ENCODE measurements around the gene INTS6.

GRCh38 chr13:51432576-51432975 is 20.3 kb downstream of the INTS6 start:
- TF ChIP-seq CTCF (IDR thresholded peaks at IDR 0.05): no peak
- TF ChIP-seq POLR2A (IDR thresholded peaks at IDR 0.05): no peak

Data from adrenal gland (tissue), 5 donors.